OCI-LY7 (cell line): ENCODE data around the gene HIVEP2.

ENCODE experiments used
- CTCF ChIP-seq: fragments of 200-600 bp; sonication (generic); conservative IDR thresholded peaks from 2 replicates; pipeline ENCODE4 v1.5.1; 2014; ENCODE audit warnings: mild to moderate bottlenecking, antibody characterized with exemption, low read length, moderate library complexity, mixed read lengths
- EZH2phosphoT487 ChIP-seq: fragments of 200-600 bp; sonication (generic); IDR thresholded peaks from 2 replicates; pipeline ENCODE4 v1.6.1; 2018; ENCODE audit warnings: low read depth, borderline replicate concordance, mild to moderate bottlenecking, mixed run types, antibody characterized with exemption, low read length, moderate library complexity, mixed read lengths

- TF ChIP-seq CTCF, result no peak
- TF ChIP-seq EZH2phosphoT487, result no peak
Observed at GRCh38 chr6:142900227-142900971, 44.6 kb downstream of the HIVEP2 start.
